Midbrain (tissue), 1 donor: ENCODE results near the gene LRRK1.
"Not testable (repeated sequence)": the region's sequence is repeated elsewhere in the genome, so short reads cannot be mapped to it uniquely, and the experiment has no call there.

Experiments
- DNase-seq: peaks from one replicate; lab custom pipeline; 2025; lab: John Stamatoyannopoulos, UW

The LRRK1 gene

GRCh38 chr15:101092156-101092866, 173.2 kb downstream of the LRRK1 start:
- DNase-seq, result no peak

GRCh38 chr15:101092867-101093202, 173.7 kb downstream of the LRRK1 start:
- DNase-seq, result no peak

DNA sequence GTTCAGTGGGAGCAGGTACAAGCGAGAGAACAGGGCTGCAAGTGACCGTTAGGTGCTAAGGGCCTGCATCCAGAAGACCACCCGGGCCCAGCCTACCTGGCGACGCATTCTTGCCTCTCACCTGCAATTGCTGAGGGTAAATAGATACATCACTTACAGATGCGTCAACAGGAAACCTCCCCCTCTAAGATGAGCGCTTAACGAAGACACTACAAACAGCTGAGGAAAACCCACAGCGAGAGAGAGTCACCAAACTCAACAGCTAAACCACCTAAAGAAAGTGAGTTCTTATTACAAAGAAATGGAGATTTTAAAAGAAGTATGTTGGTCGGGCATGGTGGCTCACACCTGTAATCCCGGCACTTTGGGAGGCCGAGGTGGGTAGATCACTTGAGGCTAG, 174.8 kb downstream of the LRRK1 start:
- DNase-seq, result no peak

GRCh38 chr15:101095796-101096406, 176.7 kb downstream of the LRRK1 start:
- not testable (repeated sequence) for DNase-seq

DNA sequence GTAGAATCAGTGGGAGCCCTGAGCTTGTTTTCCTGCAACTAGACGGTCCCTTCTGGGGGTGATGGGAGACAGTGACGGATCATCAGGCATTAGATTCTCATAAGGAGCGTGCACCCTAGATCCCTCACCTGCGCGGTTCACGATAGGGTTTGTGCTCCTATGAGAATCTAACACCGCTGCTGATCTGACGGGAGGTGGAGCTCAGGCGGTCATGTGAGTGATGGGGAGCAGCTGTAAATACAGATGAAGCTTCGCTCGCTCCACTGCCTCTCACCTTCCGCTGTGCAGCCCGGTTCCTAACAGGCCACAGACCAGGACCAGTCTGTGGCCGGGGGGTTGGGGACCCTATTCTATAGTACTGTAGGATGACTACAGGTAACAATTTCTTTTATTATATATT, 178.0 kb downstream of the LRRK1 start:
- no peak for DNase-seq

DNA sequence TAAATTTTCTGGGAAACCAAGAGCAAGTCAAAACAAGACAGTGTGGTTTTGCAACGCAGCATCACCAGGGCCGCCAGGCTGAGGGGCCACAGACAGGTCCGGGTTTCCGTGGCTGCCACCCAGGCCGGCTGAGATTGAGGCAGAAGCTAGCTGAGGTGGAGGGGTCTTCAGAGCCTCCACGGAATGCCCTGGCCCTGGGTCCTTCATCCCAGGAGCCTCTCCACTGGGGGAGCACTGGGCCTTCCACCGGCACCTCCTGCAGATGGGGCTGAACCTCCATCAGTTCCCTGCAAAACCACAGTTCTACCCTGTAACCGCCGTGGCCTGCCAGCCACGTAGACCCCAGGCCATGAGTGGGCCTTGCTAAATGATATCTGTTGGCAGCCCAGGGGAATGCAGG, 180.0 kb downstream of the LRRK1 start:
- no peak for DNase-seq

GRCh38 chr15:101100118-101100517, 181.0 kb downstream of the LRRK1 start:
- DNase-seq, result no peak

DNA sequence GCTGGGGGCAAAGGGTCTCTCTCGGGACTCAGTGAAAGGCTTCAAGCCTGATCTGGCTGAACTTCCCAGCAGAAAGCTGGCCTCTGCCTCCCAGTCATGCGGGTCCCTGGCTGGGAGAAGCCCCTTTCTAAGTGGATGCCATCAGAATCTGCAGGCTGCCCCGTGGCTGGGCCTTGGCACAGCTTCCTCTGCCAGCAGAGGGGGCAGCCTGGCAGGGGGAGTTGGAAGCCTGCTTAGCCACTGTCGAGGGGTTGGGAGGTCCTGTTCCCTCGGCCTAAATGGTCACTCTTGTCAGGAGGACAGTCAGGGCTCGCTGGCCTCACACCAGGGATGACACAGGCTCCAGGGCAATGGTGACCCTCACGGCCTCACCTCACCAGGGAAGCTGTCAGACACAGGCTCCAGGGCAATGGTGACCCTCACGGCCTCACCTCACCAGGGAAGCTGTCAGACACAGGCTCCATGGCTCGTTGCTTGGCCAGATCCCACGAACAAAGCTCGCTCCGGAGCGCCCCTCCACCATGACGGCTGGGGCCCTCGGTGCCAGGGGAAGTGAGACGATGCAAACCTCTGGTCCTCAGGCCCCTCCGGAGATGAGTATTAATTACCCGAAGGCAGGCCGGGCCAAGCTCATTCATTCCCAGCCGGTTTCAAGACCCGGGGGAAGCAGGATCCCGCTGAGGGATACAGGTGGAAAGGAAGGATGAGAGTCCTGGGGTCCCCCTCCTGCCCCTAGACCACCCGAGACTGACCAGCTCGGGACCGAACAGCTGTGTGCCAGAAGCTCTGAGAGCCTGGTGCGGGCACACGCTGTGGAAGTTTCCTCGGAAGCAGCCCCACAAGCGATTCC, 181.7 kb downstream of the LRRK1 start:
- DNase-seq, result no peak

DNA sequence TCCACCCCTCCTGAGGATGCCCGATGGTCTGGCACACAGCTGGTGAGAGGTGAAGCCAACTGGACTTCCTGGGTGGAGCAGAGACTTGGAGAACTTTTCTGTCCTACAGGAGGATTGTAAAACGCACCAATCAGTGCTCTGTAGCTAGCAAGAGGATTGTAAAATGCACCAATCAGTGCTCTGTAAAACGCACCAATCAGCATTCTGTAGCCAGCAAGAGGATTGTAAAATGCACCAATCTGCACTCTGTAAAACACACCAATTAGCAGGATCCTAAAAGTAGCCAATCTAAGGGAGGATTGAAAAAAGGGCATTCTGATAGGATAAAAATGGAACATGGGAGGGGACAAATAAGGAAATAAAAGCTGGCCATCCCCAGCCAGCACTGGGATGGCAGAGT, 182.5 kb downstream of the LRRK1 start:
- no peak for DNase-seq

DNA sequence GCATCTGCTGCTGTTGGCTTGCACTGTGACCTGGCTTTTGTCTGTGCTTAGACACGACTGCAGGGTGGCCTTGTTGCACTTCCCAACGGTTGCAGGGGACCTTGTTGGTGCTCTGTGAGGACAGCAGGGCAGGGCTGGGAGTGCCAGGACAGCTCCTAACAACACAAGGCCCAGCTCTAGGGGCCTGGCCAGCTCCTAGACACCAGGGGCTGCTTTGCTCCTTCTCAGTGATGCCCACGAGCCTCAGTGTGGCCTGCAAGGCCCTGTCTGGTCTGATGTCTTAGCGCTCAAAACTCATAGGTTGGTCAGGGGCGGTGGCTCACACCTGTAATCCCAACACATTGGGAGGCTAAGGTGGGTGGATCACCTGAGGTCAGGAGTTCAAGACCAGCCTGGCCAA, 183.6 kb downstream of the LRRK1 start:
- no peak for DNase-seq

DNA sequence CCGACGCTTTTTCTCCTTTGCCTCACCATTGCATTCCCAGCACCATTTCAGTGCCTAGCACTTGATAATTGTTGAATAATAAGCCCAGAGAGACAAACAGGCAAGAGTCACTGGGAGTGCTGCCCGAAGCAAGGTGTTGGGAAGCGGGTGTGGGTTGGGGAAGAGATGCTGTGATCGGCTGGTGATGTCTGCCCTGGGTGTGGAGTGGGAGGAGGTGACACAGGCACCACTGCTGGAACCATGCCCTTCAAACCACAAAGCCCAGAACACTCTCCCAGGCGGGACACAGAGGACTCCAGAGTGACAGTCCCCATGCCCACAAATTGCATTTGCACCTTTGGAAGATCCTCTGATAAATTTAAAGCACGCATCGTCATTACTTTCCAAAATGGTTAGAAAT, 184.4 kb downstream of the LRRK1 start:
- DNase-seq, result no peak

- DNase-seq, result no peak
Observed at GRCh38 chr15:101104141-101104540, 185.0 kb downstream of the LRRK1 start.

DNA sequence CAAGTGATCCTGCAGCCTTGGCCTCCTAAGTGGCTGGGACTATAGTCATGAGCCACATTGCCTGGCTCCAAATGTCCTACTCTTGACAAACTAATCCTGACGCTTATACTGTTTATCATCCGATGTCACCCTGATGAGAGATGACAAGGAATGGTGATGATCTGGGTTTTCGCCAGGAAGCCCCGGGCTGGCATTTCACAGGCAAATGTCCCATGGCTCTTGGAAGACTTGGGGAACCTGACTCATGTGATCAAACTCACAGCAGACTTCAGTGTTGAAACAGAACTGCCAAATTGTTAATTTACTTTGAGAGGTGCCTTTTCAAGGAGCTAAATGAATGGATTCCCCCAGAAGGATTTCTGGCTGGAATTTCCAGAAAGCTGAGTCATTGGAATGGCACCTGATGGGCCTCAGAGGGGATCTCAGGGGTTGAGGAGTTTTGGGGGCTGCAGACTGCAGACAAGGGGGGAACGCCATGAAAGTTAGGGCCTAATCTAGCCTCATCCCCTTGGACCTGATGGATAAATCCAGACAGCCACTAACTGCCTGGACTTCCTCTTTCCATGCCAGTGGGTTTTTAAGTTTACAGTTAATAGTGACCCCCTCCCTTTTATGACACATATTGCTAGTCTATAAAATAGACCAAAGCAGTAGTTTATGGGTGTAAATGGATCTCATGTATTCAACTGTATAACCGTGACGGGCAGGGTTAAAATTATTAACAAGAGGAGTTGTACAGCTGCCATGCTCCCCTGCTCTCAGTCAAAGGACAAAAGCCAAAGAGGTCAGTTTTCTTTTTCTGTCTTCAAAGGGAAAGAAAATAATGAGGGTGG, 186.1 kb downstream of the LRRK1 start:
- DNase-seq, result no peak

GRCh38 chr15:101107101-101107500, 187.9 kb downstream of the LRRK1 start:
- no peak for DNase-seq

- no peak for DNase-seq
Observed at GRCh38 chr15:101107625-101108460, 188.7 kb downstream of the LRRK1 start.

- no peak for DNase-seq
Observed at GRCh38 chr15:101108461-101108775, 189.3 kb downstream of the LRRK1 start.

DNA sequence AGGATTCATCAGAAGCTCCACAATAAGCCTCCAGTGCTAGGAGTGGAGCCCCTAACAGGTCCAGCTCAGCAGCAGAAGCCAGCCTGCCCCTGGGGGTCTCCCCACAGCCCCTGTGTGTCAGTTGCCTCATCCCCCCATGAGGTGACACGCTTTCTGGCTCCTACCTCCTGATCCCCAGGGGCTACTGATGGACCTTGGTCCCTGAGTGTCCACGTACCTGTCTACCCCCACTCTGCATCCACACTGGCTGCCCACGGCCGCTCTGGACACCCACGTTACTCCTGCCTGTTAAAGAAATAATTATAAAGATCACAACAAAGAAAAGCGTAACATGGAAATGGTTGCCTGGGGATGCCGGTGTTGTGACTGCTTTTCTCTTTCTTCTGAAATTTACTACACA, 189.6 kb downstream of the LRRK1 start:
- DNase-seq, result no peak

- DNase-seq, result no peak
Observed at GRCh38 chr15:101110681-101111569, 191.8 kb downstream of the LRRK1 start.

GRCh38 chr15:101111570-101112262, 192.6 kb downstream of the LRRK1 start:
- DNase-seq, result no peak
